Stimulated activated CD8-positive, alpha-beta memory T cell treated with anti-CD3 and anti-CD28 coated beads, Interleukin-15, amount 100 ng/mL, for 4 hours (primary cell): ENCODE measurements around the gene SF3B3.
"Not testable (repeated sequence)": the region's sequence is repeated elsewhere in the genome, so short reads cannot be mapped to it uniquely, and the experiment has no call there.

Experiments
- DNase-seq, 2 donors: peaks; one replicate each; pipeline ENCODE4 v3.0.0-alpha.2; 2020; ENCODE audit warnings: low read depth in 2 of 2

Gene SF3B3

GRCh38 chr16:70565053-70565452 is 41.4 kb downstream of the SF3B3 start:
- no peak for DNase-seq

- no peak for DNase-seq
Observed at GRCh38 chr16:70568601-70569237, 45.1 kb downstream of the SF3B3 start.

- no peak for DNase-seq
Observed at GRCh38 chr16:70569752-70570151, 46.1 kb downstream of the SF3B3 start.

GRCh38 chr16:70570967-70571570 is 47.5 kb downstream of the SF3B3 start:
- no peak for DNase-seq

- no peak for DNase-seq
Observed at GRCh38 chr16:70571623-70572022, 48.0 kb downstream of the SF3B3 start.

- no peak for DNase-seq
Observed at GRCh38 chr16:70572050-70572925, 48.7 kb downstream of the SF3B3 start.

- DNase-seq, result no peak
Observed at GRCh38 chr16:70572926-70573270, 49.3 kb downstream of the SF3B3 start.

- DNase-seq, result no peak
Observed at GRCh38 chr16:70573451-70574121, 50.0 kb downstream of the SF3B3 start.

GRCh38 chr16:70574595-70575271 is 51.1 kb downstream of the SF3B3 start:
- DNase-seq, result no peak

- no peak for DNase-seq
Observed at GRCh38 chr16:70575376-70575775, 51.8 kb downstream of the SF3B3 start.

- DNase-seq, result no peak
Observed at GRCh38 chr16:70576431-70577255, 53.0 kb downstream of the SF3B3 start.

GRCh38 chr16:70577256-70577698 is 53.7 kb downstream of the SF3B3 start:
- DNase-seq, result no peak

- DNase-seq, result no peak
Observed at GRCh38 chr16:70578035-70578434, 54.4 kb downstream of the SF3B3 start.

GRCh38 chr16:70579248-70579647 is 55.6 kb downstream of the SF3B3 start:
- DNase-seq, result no peak

- DNase-seq, result no peak
Observed at GRCh38 chr16:70579648-70580630, 56.3 kb downstream of the SF3B3 start.

- DNase-seq, result no peak
Observed at GRCh38 chr16:70582280-70582978, 58.8 kb downstream of the SF3B3 start.

- no peak for DNase-seq
Observed at GRCh38 chr16:70586731-70587130, 63.1 kb downstream of the SF3B3 start.

GRCh38 chr16:70588565-70588964 is 64.9 kb downstream of the SF3B3 start:
- no peak for DNase-seq

GRCh38 chr16:70589416-70589815 is 65.8 kb downstream of the SF3B3 start:
- DNase-seq, result not testable (repeated sequence)
